Measurements from ENCODE around the gene SPECC1L.

SPECC1L gene

DNA sequence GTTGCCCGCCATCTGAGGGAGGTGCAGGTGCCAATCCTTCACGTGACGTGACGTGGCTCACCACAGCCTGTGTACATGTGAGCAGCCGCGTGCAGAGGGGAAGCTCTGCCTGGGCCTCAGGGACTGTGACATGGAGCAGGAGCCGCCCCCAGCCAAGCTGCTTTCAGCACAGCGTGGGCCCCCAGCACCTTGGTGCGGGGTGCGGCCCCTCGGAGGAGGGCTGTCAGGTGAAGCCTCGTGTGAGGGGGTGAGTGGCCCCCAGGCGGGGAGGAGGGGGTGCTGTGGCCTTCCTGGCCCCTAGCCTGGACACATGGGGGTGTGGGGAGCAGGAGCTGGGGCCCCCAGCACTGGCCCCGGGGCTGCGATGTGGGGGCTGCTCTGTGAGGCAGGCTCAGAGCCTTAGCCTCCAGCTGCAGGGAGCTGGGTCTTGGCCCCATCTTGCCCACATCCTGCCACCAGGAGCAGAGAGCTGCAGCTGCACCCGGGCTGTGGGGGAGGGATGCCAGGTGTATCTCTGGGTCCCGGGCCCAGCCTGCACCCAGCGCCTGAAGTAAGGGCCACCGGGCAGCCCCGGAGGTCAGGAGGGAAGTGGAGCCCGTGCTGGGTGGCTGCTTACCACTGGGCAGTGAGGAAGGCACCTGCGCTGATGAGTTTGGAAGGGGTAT, 157.0 kb downstream of the SPECC1L start, which contains the start of gene ADORA2A:
TSS of gene ADORA2A (plus strand) at position 100 of the 665 bp plus-strand sequence. CDS start 5,806 bp downstream, outside the sequence.
- no peak within 1 kb of the TSS for H3K4me3 ChIP-seq (ENCODE audit: low read depth, low read length)
- TF ChIP-seq CTCF (IDR thresholded peaks at IDR 0.05; ENCODE audit: low read depth, low read length): no peak

DNA sequence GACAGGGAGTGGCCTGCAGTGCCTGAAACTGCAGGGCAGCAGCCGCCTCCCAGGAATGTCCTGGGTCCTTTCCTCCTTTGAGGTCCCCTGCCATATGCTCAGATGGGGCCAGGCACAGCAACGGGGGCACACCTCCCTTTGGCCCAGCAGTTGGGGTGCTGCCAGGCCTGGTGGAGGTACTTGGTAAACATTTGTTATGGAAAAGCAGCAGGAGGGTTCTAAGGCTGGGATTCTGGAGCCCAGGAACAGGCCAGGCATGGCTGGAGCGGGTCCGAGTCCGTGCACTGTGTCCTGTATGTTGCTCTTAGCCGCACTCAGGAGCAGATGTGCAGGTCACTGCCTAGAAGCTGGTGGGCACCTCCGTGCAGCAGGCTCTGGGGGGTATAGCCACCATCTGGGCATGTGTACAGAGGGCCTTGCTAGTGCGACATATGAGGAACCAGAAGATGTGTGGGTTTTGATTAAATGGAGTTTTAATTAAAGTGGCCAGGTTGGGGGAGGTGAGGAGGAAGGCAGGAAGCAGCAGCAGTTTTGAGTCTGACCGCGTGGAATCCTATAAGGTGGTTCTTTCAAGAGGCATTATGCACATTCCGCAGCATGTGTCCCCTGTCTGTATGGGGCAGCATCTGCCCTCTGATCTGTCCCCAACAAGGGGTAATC, 158.2 kb downstream of the SPECC1L start:
- no peak overlapping the region for H3K4me3 ChIP-seq (ENCODE audit: low read depth, low read length)
- no peak for TF ChIP-seq CTCF (IDR thresholded peaks at IDR 0.05; ENCODE audit: low read depth, low read length)

DNA sequence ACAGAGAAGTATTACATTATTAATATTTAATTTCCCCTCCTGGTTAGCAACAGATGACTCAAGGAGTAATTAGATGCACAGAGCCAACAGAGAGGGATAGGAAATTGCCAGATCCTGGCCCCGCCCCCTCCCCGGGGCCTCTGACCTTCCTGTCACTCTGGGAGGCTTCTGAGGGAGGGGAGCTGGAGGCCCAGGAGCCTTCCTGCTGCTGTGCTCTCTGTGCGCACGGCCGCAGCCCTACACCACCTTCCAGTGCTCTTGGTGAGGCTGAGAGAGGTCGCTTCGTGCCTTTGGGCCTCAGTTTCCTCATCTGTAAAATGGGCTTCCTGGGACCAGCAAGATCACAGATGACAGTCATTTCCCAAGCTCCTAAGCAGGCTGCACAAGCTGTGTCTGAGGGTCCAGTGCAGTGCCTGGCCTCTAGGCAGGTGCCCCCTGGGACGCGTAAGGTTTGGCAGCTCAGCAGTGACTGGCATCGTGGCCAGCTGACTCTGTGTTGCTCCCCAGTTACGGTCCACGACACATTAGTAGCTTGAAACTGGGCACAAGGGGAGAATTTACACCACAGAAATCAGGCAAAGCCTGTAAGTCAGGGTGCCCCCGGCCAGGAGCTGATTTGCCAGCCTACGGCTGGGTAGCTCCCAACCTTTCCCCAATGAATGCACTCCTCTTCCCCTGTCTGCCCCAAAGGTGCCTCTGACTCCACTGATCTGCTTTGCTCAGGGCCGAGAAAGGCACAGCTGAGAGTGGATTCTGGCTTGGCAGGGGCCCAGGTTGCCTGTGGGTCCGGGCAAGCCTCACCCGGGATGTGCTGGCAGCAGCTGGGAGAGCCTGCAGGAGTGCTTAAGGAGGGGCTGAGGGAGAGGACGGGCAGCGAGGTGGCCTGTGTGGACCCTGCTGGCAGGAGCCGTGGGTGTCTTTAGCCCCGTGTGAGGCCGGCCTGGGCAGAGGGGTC, 159.1 kb downstream of the SPECC1L start:
- no peak overlapping the region for H3K4me3 ChIP-seq (ENCODE audit: low read depth, low read length)
- TF ChIP-seq CTCF (IDR thresholded peaks at IDR 0.05; ENCODE audit: low read depth, low read length): no peak

- TF ChIP-seq CTCF (IDR thresholded peaks at IDR 0.05; ENCODE audit: low read depth, low read length): no peak
Measured at GRCh38 chr22:24430431-24431308, 160.0 kb downstream of the SPECC1L start.

DNA sequence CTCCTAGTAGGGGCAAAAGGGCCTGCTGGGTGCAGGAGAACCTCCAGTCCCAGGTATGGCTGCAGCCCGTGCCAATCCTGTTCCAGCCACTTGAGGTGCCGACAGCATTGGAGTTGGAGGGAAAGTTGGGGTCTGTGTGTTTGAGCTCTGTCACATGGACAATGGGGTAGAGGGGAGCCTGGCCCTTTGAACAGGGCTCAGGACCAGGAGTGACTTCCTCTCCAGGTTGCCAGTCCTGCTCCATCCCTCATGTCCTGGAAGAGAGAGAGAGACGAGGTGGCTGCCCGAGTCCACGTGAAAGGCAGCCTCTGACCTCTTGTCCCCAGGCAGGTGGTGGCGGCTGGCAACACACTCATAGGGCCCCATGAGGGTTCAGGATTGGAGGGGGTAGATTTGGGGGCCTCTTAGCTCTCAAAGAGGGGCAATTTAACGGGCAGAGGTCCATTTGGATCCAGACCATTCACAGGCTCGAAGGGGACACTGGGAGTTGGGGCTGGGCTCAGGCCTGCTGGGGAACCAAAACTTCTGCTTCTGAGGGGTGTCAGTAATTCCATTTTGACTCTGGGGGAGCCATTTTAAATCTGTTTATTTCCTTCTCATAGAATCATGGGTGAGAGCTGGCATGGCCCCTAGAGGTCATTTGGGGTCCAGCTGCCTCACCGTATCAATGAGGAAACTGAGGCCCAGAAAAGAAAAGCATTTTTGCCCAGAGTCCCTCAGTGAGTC, 160.8 kb downstream of the SPECC1L start:
- TF ChIP-seq CTCF (IDR thresholded peaks at IDR 0.05; ENCODE audit: low read depth, low read length): no peak
- H3K4me3 ChIP-seq (ENCODE audit: low read depth, low read length): no peak overlapping the region

More at GRCh38 chr22:24430431-24431308, 160.0 kb downstream of the SPECC1L start:
- H3K4me3 ChIP-seq (ENCODE audit: low read depth, low read length): no peak overlapping the region
